ENCODE results near the gene DGCR2.
"Not testable (repeated sequence)": the region's sequence is repeated elsewhere in the genome, so short reads cannot be mapped to it uniquely, and the experiment has no call there.

DGCR2 gene, protein sequence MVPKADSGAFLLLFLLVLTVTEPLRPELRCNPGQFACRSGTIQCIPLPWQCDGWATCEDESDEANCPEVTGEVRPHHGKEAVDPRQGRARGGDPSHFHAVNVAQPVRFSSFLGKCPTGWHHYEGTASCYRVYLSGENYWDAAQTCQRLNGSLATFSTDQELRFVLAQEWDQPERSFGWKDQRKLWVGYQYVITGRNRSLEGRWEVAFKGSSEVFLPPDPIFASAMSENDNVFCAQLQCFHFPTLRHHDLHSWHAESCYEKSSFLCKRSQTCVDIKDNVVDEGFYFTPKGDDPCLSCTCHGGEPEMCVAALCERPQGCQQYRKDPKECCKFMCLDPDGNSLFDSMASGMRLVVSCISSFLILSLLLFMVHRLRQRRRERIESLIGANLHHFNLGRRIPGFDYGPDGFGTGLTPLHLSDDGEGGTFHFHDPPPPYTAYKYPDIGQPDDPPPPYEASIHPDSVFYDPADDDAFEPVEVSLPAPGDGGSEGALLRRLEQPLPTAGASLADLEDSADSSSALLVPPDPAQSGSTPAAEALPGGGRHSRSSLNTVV

DNA sequence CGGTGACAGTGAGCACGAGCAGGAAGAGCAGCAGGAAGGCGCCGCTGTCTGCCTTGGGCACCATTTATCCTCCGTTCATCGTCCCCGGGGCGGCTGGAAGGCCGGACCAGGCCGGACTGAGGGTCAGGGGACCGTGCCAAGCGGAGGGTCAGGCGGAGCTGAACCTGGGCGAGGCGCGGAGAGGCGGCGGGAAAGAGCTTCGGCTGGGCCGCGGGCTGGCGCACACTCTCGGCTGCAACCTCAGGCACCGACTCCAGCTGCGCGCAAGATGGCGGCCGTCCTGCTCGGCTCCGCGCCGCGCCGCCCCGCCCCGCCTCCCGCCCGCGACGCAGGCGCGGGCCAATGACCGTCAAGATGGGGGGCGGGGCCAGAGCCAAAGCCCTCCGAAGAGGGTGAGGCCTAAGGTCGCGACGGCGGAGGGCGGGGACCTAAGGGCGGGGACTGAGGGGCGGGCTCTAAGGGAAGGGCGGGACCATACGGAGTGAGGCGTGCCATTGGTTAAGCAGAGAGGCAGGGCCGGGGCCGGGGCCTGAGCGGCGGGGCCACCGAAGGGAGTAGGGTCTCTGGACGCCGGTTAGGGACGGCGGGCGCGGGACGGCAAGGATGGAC, at the start of gene DGCR2:
TSS of gene DGCR2 (minus strand) at position 270 of the 609 bp plus-strand sequence. CDS start at position 64, 206 bp downstream.
- DNase-seq (ENCODE audit: low read depth in 2 of 2), result peak; percentile 90 to 92

- DNase-seq (ENCODE audit: low read depth in 2 of 2), result no peak
Measured at GRCh38 chr22:19169947-19170318, 47.7 kb upstream of the DGCR2 start.

DNA sequence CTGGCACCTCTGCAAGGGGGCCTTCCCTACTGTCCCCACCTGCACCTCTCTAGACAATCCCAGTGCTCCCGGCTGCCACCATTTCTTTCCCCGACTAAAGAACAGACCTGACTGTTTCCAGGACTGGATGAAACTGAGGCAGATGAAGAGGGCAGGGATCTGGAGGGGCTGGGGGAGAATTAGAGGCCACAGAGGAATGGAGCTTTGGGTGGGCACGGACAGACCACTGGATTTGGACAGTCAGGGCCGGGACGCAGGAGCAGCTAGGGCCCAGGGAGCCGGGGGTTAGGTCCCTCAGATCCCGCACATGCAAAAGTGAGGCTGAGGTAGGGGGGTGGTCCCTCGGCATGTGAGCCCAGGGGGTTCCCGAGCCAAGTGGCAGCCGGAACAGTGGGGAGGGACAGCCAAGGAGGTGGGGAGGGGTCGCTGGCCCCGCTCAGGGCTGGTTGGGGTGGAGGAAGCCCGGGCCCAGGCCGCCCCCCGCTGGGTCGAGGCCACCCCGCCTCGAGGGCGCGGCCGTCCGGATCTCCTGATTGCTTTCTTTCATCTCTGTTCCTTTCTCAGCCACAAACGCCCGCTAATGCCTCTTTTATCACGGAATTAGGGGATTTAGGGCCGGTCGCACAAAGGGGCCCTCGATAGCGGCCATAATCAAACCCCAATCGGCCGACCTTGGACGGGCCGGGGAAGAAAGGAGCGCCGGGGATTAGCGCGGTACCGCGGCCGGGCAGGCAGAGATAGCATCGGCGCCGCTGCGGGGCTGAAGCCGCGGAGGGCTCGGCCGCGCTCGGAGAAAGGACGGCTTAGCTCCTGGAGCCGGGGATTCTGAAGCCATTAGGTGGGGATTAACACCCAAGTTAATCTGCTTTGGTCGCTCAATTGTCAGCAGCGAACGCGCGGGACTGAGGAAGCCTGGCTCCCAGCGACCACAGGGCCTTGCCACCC, 47.1 kb upstream of the DGCR2 start:
- no peak for DNase-seq (ENCODE audit: low read depth in 2 of 2)

GRCh38 chr22:19168088-19168890, 46.1 kb upstream of the DGCR2 start:
- DNase-seq (ENCODE audit: low read depth in 2 of 2), result no peak

- DNase-seq (ENCODE audit: low read depth in 2 of 2), result no peak
Measured at GRCh38 chr22:19167106-19167869, 45.1 kb upstream of the DGCR2 start.

DNA sequence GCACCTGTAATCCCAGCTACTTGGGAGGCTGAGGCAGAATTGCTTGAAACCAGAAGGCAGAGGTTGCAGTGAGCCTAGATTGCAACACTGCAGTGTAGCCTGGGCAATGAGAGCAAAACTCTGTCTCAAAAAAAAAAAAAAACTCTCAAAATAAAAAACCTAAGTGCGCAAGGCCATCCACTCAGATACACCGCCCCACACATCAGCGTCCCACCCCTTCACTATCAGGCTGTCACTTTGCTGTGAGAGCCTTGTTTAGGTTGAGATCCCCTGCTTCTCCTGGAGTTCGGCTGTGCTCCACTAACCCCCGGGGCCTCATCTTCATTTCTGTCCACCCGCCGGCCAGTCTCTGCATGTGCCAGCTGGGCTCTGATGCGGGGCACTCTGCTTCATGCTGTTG, 44.2 kb upstream of the DGCR2 start:
- DNase-seq (ENCODE audit: low read depth in 2 of 2), result no peak

- DNase-seq (ENCODE audit: low read depth in 2 of 2), result no peak
Measured at GRCh38 chr22:19164425-19164824, 42.2 kb upstream of the DGCR2 start.

DNA sequence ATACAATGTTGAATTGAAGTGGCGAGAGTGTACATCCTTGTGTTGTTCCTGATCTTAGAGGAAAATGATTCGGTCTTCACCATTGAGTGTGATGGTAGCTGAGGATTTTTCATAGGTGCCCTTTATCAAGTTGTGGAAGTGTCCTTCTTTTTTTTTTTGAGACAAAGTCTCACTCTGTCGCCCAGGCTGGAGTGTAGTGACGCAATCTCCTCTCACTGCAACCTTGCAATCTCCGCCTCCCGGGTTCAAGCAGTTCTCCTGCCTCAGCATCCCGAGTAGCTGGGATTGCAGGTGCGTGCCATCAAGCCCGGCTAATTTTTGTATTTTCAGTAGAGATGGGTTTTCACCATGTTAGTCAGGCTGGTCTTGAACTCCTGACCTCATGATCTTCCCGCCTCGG, 36.4 kb upstream of the DGCR2 start:
- not testable (repeated sequence) for DNase-seq (ENCODE audit: low read depth in 2 of 2)

DNA sequence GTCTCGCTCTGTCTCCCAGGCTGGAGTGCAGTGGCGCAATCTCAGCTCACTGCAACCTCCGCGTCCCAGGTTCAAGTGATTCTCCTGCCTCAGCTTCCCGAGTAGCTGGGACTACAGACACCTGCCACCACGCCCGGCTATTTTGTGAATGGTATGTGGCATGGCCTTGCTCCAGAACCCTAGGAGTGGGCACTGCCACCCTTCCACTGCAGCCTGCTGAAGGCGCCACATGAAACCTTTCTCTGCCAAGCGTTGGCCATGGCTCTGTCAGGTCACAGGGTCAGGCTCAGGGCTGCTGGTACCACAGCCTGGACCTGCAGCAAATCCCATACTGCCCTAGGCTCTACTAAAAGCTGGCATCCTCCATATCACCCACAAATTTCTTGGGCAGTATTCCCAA, 33.9 kb upstream of the DGCR2 start:
- not testable (repeated sequence) for DNase-seq (ENCODE audit: low read depth in 2 of 2)

DNA sequence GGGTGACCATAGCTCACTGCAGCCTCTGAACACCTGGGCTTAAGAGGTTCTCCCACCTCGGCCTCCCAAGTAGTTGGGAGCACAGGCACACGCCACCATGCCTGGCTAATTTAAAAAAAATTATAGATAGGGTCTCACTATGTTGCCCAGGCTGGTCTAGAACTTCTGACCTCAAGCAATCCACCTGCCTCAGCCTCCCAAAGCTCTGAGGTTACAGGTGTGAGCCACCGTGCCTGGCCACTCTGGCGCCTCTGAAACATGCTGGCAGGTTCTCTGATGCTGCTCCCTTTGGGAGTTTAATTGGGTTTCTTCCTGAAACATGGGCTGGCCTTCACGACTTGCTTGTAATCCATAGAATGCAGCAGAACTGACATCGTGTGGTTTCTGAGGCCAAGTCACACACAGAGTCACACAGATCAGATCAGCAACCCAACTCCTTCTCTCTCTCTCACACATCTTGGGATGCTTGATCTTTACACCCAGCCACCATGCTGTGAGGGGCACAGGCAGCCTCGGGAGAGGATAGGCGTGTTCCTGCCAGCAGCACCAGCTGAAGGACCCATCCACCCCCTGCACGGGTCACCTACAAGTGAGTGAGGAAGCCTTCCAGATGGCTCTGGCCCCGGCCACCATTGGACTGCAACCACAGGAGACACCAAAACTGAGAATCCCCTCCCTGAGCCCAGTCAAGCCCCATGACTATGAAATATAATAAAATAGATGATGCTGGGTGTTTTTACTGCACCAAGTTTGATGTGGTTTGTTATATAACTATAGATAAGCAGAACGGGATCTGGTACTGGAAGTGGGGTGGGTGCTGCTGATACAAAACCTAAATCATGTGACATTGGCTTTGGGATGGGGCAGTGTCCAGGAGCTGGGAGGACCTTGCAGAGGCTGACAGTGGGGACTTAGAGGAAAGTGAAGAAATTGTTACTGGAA, 31.0 kb upstream of the DGCR2 start:
- no peak for DNase-seq (ENCODE audit: low read depth in 2 of 2)

DNA sequence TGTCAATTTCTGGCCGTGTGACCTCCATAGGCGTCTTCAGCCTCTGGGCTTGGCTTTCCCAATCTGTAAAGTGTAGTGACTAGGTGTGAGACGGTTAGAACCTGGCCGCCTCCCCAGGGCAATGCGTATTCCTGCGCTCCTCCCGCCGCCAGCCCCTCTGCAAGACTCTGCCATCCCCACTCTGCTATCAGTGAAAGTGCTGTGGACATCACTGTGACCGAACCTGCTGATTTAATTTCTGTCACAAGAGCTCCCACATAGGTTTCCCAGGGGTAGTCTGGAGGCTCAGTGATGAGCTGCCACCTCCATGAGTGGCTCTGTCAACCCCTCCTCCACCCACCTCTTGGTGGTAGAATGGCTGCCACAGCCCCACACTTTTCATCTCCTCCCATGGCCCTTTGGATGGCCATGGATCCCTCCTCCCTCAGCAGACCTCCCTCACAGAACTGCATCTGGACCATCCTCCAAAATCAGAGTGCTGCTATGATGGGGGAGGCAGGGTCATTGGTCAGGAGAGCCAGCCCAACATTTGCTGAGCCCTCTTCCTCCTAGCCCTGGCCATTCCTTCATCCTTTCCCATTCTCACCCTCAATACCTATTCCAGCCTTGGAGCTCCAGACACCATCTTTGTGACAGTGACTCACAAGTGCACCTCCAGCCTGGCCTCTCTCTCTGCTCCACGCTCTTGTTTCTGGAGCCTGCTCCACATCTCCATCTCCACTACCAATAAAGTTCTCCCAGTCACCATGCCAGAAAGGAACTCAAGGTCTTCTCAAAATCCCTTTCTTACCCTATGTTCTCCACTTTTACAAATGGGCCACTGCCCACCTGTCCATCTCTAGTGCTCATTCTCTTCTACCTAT, 29.3 kb upstream of the DGCR2 start:
- no peak for DNase-seq (ENCODE audit: low read depth in 2 of 2)

DNA sequence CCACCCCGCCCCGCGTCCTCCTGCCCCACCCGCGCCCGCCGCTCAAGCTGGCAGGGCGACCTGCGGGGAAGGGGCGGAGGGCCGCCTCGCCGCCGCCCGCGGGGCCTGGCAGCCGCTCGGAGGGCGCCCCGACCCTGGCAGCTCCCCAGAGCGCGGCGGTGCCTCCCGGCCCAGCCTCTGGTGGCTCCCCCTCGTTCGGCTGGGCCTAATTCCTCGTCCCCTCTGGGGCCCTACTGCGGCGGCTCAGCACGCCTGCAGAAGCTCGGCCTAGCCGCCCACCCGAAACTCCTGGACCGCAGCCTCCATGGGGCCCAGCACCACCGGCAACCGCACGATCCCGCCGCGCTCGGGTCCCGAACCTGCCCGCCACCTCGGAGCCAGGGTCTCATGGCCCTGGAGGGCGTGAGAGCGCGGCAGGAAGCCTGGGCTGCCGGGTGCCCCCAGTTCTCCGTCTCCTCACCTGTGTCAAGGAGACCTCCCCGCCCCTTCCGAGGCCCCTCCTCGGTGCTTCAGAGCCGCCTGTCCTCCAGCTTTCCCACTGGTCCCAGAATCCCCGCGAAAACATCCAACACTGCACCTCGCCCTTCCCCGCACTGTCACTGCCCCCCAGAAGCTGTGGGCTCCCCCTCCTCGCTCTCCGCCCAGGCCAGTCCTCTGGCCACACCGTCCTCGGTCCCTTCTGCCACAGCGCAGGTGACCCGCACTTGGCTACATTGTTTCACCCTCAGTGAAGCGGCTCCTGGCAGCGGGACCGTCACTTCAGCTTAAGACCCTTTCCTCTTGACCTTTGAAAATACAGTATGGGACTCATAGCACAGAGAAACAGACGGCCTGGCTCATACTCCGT, 28.5 kb upstream of the DGCR2 start:
- no peak for DNase-seq (ENCODE audit: low read depth in 2 of 2)

DNA sequence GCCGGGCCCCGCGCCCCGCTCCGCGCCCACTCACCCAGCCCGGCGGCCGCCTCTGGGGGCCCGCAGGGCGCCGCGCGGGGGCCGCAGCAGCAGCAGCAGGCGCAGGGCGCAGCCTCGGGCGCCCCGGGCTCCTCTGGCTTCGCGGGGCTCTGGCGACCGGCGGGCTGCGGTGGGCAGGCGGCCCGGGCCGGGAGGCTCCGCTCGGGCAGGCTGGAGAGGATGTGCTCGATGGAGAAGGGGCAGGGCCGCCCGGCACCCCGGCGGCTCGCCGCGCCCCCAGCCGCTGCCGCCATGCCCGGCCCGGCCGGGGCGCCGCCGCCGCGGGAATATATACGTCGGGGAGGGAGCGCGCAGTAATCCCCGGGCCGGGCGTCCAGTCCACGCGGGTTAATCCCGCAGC, 27.8 kb upstream of the DGCR2 start, which contains the start of gene GSC2:
TSS of gene GSC2 (minus strand) at position 302 of the 400 bp plus-strand sequence. CDS start at position 293, 9 bp downstream.
- no peak for DNase-seq (ENCODE audit: low read depth in 2 of 2)

DNA sequence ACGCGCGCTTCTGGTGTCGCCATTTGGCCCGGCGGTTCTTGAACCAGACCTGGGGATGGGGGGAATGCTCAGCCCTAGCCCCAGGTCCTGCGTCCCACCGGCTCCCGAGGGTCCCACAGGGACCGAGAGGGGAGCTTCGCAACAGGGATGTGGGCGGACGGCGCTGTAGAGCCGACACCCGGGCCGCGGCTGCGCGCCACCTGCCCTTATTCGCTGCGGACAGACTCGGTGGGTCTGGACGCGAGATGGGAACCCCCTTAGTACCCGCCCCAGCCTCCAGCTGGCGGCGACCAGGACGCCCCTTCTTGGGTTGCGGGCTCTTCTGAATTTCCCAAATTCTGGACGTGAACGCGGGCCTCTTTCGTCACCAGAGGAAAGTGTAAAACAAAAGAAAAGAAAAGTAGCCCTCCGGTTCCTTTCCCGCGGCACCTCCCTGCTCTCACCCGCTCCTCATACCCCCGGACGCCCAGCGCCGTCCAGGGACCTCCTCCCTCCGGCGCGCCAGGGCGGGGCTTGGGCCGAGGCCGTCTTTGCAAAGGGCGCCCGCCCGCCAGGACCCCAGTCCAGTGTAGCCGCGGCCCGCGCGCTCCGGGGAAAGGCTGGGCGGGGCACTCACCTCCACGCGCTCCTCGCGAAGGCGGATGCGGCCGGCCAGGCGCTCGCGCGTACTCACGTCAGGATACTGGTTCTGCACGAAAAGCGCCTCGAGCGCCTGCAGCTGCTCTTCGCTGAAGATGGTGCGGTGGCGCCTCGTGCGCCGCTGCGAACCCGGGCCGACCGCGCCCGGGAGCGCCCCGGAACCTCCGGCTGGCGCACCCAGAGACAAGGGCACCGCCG, 27.1 kb upstream of the DGCR2 start:
- DNase-seq (ENCODE audit: low read depth in 2 of 2), result peak; percentile 15 to 16

- DNase-seq (ENCODE audit: low read depth in 2 of 2), result no peak
Measured at GRCh38 chr22:19148417-19149046, 26.3 kb upstream of the DGCR2 start.

All from stimulated activated CD8-positive, alpha-beta memory T cell treated with anti-CD3 and anti-CD28 coated beads, Interleukin-15, amount 100 ng/mL, for 48 hours (primary cell).